A673 (cell line): ENCODE data around the gene PRKD3.

Source experiments
- EZH2 ChIP-seq: fragments of 200-600 bp; sonication (generic); IDR thresholded peaks from 2 replicates; pipeline ENCODE4 v1.6.1; 2017; ENCODE audit warnings: borderline replicate concordance, low read depth, mild to moderate bottlenecking, mixed read lengths, antibody characterized with exemption, low read length; ENCODE audit not compliant: poor library complexity, severe bottlenecking
- TF ChIP-seq, protein P1 (sequence below): fragments of 300-800, 200-600 bp; sonication (generic); conservative IDR thresholded peaks from 2 replicates; pipeline ENCODE4 v1.5.1; 2017; ENCODE audit warnings: low read depth, mild to moderate bottlenecking, antibody characterized with exemption, low read length, moderate library complexity, mixed read lengths

DNA sequence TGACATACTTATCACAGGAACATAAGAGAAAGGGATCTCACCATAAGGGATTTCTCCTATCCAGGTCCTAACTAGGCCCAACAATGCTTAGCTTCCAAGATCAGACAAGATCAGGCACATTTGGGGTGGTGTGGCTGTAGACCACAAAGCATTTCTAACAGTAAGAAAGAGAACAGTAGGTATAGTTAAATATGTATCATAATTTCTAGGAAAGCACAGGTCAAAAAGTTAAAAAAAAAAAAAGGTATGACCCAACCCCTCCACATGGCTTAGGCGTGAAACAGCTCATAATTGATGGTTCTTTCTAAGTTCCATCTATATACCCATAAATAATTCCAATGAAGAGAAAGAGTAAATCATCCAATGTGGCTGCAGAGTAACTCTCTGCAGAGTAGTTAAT, 6.9 kb downstream of the PRKD3 start:
- TF ChIP-seq, protein P1, sequence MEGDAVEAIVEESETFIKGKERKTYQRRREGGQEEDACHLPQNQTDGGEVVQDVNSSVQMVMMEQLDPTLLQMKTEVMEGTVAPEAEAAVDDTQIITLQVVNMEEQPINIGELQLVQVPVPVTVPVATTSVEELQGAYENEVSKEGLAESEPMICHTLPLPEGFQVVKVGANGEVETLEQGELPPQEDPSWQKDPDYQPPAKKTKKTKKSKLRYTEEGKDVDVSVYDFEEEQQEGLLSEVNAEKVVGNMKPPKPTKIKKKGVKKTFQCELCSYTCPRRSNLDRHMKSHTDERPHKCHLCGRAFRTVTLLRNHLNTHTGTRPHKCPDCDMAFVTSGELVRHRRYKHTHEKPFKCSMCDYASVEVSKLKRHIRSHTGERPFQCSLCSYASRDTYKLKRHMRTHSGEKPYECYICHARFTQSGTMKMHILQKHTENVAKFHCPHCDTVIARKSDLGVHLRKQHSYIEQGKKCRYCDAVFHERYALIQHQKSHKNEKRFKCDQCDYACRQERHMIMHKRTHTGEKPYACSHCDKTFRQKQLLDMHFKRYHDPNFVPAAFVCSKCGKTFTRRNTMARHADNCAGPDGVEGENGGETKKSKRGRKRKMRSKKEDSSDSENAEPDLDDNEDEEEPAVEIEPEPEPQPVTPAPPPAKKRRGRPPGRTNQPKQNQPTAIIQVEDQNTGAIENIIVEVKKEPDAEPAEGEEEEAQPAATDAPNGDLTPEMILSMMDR, result no peak
- TF ChIP-seq EZH2, result no peak
